Esophagus squamous epithelium (tissue), 5 donors: ENCODE data around the gene PLSCR4. TPM values are rescaled to one million over a fixed set of nuclear protein-coding genes. Genes with fewer than 3 reads are reported as not detected.
"Not testable (repeated sequence)": the region's sequence is repeated elsewhere in the genome, so short reads cannot be mapped to it uniquely, and the experiment has no call there.

Source experiments
- DNase-seq: peaks from one replicate; lab custom pipeline; 2025; lab: John Stamatoyannopoulos, UW
- H3K27ac ChIP-seq, 4 donors: fragments of 200-600 bp; sonication (generic); one replicate each; pipeline ENCODE4 v1.5.1; 2016 to 2019; ENCODE audit warnings: mild to moderate bottlenecking in 1 of 4
- H3K27me3 ChIP-seq, 4 donors: fragments of 200-600 bp; sonication (generic); 1 replicate in 3 of 4; 2 replicates in 1 of 4; pipeline versions ENCODE4 v1.5.1 to v1.6.0; 2017 to 2021; ENCODE audit warnings: antibody characterized with exemption in 1 of 4
- H3K36me3 ChIP-seq, 3 donors: fragments of 200-600 bp; sonication (generic); one replicate each; pipeline ENCODE4 v1.5.1; 2016 to 2019
- H3K4me1 ChIP-seq, 3 donors: fragments of 200-600 bp; sonication (generic); one replicate each; pipeline ENCODE4 v1.5.1; 2017 to 2019
- H3K4me3 ChIP-seq, 4 donors: fragments of 200-600 bp; sonication (generic); 1 replicate in 3 of 4; 2 replicates in 1 of 4; pipeline ENCODE4 v1.5.1; 2016 to 2019; ENCODE audit warnings: mild to moderate bottlenecking in 2 of 4, moderate library complexity in 1 of 4
- H3K9me3 ChIP-seq, 3 donors: fragments of 200-600 bp; sonication (generic); one replicate each; pipeline ENCODE4 v1.5.1; 2016 to 2019
- POLR2A ChIP-seq, 4 donors: fragments of 450-650 bp; IDR thresholded peaks; one replicate each; pipeline ENCODE4 v1.6.1; 2017; ENCODE audit warnings: antibody characterized with exemption in 4 of 4, mild to moderate bottlenecking in 4 of 4, moderate library complexity in 3 of 4
- WGBS, 2 donors: methylation state at CpG; one replicate each; pipeline ENCODE4 v1.1.5; 2018; 5-methylcytosine and 5-hydroxymethylcytosine counted together
- intact Hi-C: fragments of 100-400 bp; cut with DNase I; formaldehyde crosslinking; loops from one replicate; pipeline ENCODE4 v1.15.0; 2022
- total RNA-seq, 4 donors: library from RNA; depleted of rRNA; stranded (reverse); fragments of >200 nt; gene quantifications; one replicate each; pipeline ENCODE4 v1.1.0, GENCODE V29; 2016
- TF ChIP-seq, protein P1 (sequence below), 6 experiments: fragments of 450-650 bp in 4 of 6; fragments of 200-600 bp in 2 of 6; sonication (generic) in 2 of 6; IDR thresholded peaks; one replicate each; pipeline ENCODE4 v1.5.1; 2016 to 2019; ENCODE audit warnings: antibody characterized with exemption in 6 of 6, mild to moderate bottlenecking in 4 of 6, moderate library complexity in 4 of 6
- donor health status: DM: yes; HTN: yes; CAD: no.

PLSCR4 gene, protein sequence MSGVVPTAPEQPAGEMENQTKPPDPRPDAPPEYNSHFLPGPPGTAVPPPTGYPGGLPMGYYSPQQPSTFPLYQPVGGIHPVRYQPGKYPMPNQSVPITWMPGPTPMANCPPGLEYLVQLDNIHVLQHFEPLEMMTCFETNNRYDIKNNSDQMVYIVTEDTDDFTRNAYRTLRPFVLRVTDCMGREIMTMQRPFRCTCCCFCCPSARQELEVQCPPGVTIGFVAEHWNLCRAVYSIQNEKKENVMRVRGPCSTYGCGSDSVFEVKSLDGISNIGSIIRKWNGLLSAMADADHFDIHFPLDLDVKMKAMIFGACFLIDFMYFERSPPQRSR
- total RNA-seq = 10 to 100 TPM in 2 of 4 donors, 1 to 10 TPM in 2; 5.5 to 39.1 (median 13.4) TPM

DNA sequence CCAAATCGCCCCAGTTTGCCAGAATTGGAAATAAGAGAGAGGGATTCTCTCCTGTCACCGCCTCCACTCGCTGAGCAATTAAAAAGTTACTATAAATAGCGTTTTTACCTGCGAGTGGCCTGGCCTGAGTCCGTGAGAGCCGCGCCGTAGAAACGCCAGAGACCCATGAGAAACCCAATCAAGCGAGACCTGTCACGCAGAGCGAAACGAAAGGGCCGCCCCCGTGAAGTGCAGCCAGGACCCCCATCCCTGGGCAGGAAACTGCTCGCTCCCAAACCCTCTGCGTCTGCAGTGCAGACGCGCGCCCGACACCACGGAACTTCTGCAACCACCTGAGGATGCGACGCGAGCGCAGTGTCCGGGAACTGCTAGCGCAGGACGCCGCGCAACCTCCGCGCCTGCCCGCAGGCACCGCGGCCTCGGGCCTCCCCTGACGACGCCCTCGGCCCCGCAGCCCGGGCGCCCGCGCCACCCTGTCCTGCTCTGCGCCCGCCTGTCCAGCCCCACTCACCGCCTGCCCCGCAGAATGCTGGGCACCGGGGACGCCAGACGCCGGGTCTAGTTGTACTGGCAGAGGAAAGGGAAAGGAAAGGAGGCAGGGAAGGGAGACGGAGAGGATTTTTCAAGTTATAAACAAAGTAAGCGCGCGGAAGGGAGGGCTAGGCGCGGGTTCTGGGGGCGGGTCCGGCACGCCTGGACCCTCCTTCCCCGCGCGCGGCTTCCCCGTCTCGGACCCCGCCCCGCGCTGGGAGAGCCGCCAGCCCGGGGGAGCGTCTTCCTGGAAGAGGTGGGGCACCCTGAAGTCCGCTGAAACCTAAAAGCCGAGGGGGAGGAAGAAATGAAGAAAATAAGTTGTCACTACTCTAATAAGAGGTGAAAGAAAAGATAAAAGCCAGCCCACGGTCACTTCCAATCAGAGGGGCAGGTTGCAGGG is at the start of gene PLSCR4:
PLSCR4 (minus strand) TSS at position 657 of the 934 bp plus-strand sequence. CDS start 29,034 bp downstream, outside the sequence.
- Histone ChIP-seq H3K36me3 (no peaks in the 10 kb centered on the region), H3K27ac (peak within 1 kb of the TSS; percentile 86 to 96 (median 90)), H3K9me3 (no peaks in the 10 kb centered on the region), H3K27me3 (no peaks in the 10 kb centered on the region), H3K4me3 (peak within 1 kb of the TSS; percentile 71 to 94 (median 85)), H3K4me1 (peaks cover 0 to 42% (median 7%) of the 10 kb centered on the region in 3 donors)
- 1% methylated on average over 29 to 31 of the region's 78 CpGs for WGBS, 2 donors
- intact Hi-C loops = no loop called here
- TF ChIP-seq POLR2A (IDR thresholded peaks at IDR 0.05) = peak in 1 of 4 donors; percentile 34
- TF ChIP-seq, protein P1, sequence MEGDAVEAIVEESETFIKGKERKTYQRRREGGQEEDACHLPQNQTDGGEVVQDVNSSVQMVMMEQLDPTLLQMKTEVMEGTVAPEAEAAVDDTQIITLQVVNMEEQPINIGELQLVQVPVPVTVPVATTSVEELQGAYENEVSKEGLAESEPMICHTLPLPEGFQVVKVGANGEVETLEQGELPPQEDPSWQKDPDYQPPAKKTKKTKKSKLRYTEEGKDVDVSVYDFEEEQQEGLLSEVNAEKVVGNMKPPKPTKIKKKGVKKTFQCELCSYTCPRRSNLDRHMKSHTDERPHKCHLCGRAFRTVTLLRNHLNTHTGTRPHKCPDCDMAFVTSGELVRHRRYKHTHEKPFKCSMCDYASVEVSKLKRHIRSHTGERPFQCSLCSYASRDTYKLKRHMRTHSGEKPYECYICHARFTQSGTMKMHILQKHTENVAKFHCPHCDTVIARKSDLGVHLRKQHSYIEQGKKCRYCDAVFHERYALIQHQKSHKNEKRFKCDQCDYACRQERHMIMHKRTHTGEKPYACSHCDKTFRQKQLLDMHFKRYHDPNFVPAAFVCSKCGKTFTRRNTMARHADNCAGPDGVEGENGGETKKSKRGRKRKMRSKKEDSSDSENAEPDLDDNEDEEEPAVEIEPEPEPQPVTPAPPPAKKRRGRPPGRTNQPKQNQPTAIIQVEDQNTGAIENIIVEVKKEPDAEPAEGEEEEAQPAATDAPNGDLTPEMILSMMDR (IDR thresholded peaks at IDR 0.05) = peak in 1 of 6 experiments; percentile 16
- DNase-seq = peak; percentile 6

DNA sequence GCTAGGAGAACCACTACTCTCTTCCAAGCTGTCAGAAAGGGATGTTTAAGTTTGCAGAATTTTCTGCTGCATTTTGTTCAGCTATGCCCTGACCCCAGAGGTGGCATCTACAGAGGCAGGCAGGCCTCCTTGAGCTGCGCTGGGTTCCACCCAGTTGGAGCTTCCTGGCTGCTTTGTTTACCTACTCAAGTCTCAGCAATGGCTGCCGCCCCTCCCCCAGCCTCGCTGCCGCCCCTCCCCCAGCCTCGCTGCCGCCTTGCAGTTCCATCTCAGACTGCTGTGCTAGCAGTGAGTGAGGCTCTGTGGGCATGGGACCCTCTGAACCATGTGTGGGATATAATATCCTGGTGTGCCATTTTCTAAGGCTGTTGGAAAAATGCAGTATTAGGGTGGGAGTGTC is 42.5 kb upstream of the PLSCR4 start:
- intact Hi-C loops, H3K27ac ChIP-seq, DNase-seq, H3K9me3 ChIP-seq, H3K36me3 ChIP-seq, H3K4me3 ChIP-seq, H3K4me1 ChIP-seq, H3K27me3 ChIP-seq: not testable (repeated sequence)
- WGBS, 2 donors = 100% methylated on average over 1 of the region's 6 CpGs

DNA sequence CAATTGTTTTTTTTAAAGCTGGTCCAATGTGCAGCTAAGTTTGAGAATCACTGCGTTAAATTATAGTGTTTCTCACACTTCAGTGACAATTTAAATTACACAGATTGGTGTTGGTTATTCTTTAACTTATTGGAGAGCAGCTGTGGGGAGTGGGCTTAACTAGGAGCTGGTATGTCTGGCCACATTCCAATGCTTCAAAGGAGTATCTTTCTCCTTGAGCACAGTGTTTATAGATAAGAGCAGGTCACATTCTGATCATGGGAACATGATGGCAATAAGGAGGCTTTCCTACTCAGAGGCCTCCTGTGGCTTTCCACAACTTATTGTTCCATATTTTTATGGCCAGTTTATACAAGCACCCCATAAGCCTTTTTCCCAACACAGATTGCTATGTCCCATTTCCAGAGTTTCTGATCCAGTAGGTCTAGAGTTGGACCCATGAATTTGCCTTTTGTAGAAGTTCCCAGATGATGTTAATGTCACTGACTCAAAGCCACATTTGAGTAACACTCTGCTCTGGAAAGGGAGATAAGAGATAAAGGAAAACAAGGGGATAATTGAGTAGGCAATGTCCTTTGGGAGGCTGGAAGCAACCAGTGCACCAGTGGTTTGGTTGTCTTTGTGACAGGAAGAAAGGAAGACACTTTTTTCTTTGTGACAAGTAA is 33.0 kb upstream of the PLSCR4 start:
- Histone ChIP-seq H3K27ac (no peak overlapping the region), H3K4me3 (no peak overlapping the region), H3K4me1 (peaks cover 0 to 2% (median under 1%) of the 10 kb centered on the region in 3 donors), H3K27me3 (no peaks in the 10 kb centered on the region), H3K9me3 (no peaks in the 10 kb centered on the region), H3K36me3 (no peaks in the 10 kb centered on the region)
- TF ChIP-seq POLR2A (IDR thresholded peaks at IDR 0.05) = no peak
- TF ChIP-seq, protein P1 (IDR thresholded peaks at IDR 0.05) = no peak
- 29 to 67% methylated on average over 1 of the region's 1 CpG for WGBS, 2 donors
- DNase-seq = no peak
- intact Hi-C loops = no loop called here

DNA sequence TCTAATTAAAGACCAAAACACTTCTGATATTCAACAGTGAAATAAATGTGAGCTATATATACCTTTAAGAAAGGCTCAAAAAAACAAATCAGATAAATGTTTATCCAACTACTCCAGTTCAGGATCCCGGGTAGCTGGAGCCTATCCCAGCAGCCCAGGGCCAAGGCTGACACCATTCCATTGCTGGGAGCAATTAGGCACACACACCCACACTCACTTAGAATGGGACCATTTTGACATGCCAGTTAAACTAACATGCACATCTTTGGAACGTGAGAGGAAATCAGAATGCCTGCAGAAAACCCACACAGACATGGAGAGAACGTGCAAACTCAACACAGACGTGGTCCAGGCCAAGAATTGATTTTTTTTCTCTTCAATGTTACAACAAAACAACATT is 30.0 kb upstream of the PLSCR4 start:
- H3K9me3 ChIP-seq = no peaks in the 10 kb centered on the region
- no peak for DNase-seq
- TF ChIP-seq POLR2A (IDR thresholded peaks at IDR 0.05) = no peak
- TF ChIP-seq, protein P1 (IDR thresholded peaks at IDR 0.05) = no peak
- peaks cover 0 to 16% (median 13%) of the 10 kb centered on the region in 3 donors for H3K4me1 ChIP-seq
- H3K4me3 ChIP-seq = no peak overlapping the region
- no peaks in the 10 kb centered on the region for H3K27me3 ChIP-seq
- 25 to 35% methylated on average over 4 of the region's 4 CpGs for WGBS, 2 donors
- H3K36me3 ChIP-seq = no peaks in the 10 kb centered on the region
- intact Hi-C loops = no loop called here
- H3K27ac ChIP-seq = no peak overlapping the region

DNA sequence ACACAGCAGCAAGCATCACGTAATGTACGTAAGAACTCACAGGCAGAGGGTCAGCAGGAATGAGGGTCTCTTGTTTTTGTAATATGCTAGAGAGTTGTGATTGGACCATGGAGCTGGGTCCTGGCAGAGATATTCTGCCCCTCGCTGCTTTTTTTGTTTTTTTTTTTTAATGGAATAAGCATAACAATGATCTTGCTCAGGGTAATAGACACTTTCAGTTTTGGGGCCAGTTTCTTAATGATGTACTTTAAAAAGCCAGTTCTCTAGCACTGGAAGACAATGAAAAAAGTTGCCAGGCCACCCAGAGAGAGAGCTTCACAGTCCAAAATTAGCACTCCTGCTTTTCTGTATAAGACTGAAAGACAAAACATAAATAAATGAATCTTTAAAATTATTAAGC is 29.0 kb upstream of the PLSCR4 start:
- H3K36me3 ChIP-seq = no peaks in the 10 kb centered on the region
- 65 to 74% methylated on average over 3 of the region's 3 CpGs for WGBS, 2 donors
- TF ChIP-seq POLR2A (IDR thresholded peaks at IDR 0.05) = no peak
- TF ChIP-seq, protein P1 (IDR thresholded peaks at IDR 0.05) = no peak
- H3K4me3 ChIP-seq = no peak overlapping the region
- intact Hi-C loops = no loop called here
- no peak overlapping the region for H3K27ac ChIP-seq
- H3K4me1 ChIP-seq = peaks cover 0 to 16% (median 16%) of the 10 kb centered on the region in 3 donors
- H3K9me3 ChIP-seq = no peaks in the 10 kb centered on the region
- H3K27me3 ChIP-seq = no peaks in the 10 kb centered on the region
- DNase-seq = no peak
